Bone marrow (tissue), 2 donors: ENCODE data around the gene COPS8.

Source experiments
- DNase-seq, 2 donors: peaks; one replicate each; lab custom pipeline; 2025; lab: John Stamatoyannopoulos, UW

Gene COPS8

GRCh38 chr2:237085248-237086221 lies at the start of gene COPS8:
Gene COPS8 (plus strand): TSS chr2:237085889. CDS start chr2:237085965, 76 bp downstream.
- peak; percentile 78 to 89 for DNase-seq

- DNase-seq: no peak
These were observed 46.2 kb upstream of the COPS8 start for GRCh38 chr2:237039301-237040031.

GRCh38 chr2:237041231-237041630 lies 44.5 kb upstream of the COPS8 start:
- DNase-seq: no peak

GRCh38 chr2:237042101-237042500 lies 43.6 kb upstream of the COPS8 start:
- no peak for DNase-seq

GRCh38 chr2:237043866-237044265 lies 41.8 kb upstream of the COPS8 start:
- DNase-seq: no peak

GRCh38 chr2:237044281-237044680 lies 41.4 kb upstream of the COPS8 start:
- DNase-seq: no peak

- DNase-seq: no peak
These were observed 40.2 kb upstream of the COPS8 start for GRCh38 chr2:237045449-237045848.

- no peak for DNase-seq
These were observed 37.1 kb upstream of the COPS8 start for GRCh38 chr2:237048595-237048994.

GRCh38 chr2:237051861-237052260 lies 33.8 kb upstream of the COPS8 start:
- DNase-seq: no peak

- no peak for DNase-seq
These were observed 32.6 kb upstream of the COPS8 start for GRCh38 chr2:237053066-237053465.

GRCh38 chr2:237055386-237056100 lies 30.1 kb upstream of the COPS8 start:
- DNase-seq: no peak

- DNase-seq: no peak
These were observed 29.3 kb upstream of the COPS8 start for GRCh38 chr2:237056287-237056875.

GRCh38 chr2:237057107-237057506 lies 28.6 kb upstream of the COPS8 start:
- DNase-seq: no peak

- no peak for DNase-seq
These were observed 27.8 kb upstream of the COPS8 start for GRCh38 chr2:237057893-237058300.

- DNase-seq: no peak
These were observed 27.3 kb upstream of the COPS8 start for GRCh38 chr2:237058423-237058822.

GRCh38 chr2:237059155-237059875 lies 26.4 kb upstream of the COPS8 start:
- DNase-seq: no peak

GRCh38 chr2:237060534-237061312 lies 25.0 kb upstream of the COPS8 start:
- DNase-seq: peak in 1 of 2 donors; percentile 31

- no peak for DNase-seq
These were observed 24.3 kb upstream of the COPS8 start for GRCh38 chr2:237061356-237061755.

- DNase-seq: no peak
These were observed 23.1 kb upstream of the COPS8 start for GRCh38 chr2:237062585-237062984.
